K562 (cell line): ENCODE measurements around the gene FBXO36. TPM values are rescaled to one million over a fixed set of nuclear protein-coding genes. Genes with fewer than 3 reads are reported as not detected.
A peak's percentile ranks its signal among the peaks of the same experiment; 100 is the strongest.

Source experiments
- FOXK2 ChIP-seq, 2 experiments: fragments of 450-650 bp; IDR thresholded peaks in 1 of 2; conservative IDR thresholded peaks in 1 of 2; 2 replicates each; pipeline ENCODE4 v1.6.1; 2016; ENCODE audit warnings: low read depth in 2 of 2, mild to moderate bottlenecking in 1 of 2
- GABPA ChIP-seq: fragments of 200-800 bp; sonication (Bioruptor generic); conservative IDR thresholded peaks from 2 replicates; pipeline ENCODE4 v1.6.1; 2016; ENCODE audit warnings: low read depth, missing genetic modification characterization, missing compliant biosample characterization
- GATAD2A ChIP-seq: fragments of 450-650 bp; IDR thresholded peaks from 2 replicates; pipeline ENCODE4 v1.6.1; 2017
- GTF3C2 ChIP-seq: IDR thresholded peaks from 3 replicates; pipeline ENCODE4 v1.6.1; 2011; ENCODE audit warnings: borderline replicate concordance, mild to moderate bottlenecking, moderate library complexity; ENCODE audit not compliant: insufficient read length; ENCODE audit errors: extremely low read depth
- HCFC1 ChIP-seq: IDR thresholded peaks from 2 replicates; pipeline ENCODE4 v1.6.1; 2012; ENCODE audit warnings: low read depth, low read length, improper control_type of control experiment
- HLTF ChIP-seq: fragments of 450-650 bp; IDR thresholded peaks from 2 replicates; pipeline ENCODE4 v1.6.1; 2016
- PHF8 ChIP-seq: fragments of 200-600 bp; sonication (generic); IDR thresholded peaks from 2 replicates; pipeline ENCODE4 v1.6.1; 2012; ENCODE audit warnings: mixed run types, mild to moderate bottlenecking, inconsistent platforms, low read length, moderate library complexity, borderline replicate concordance
- TAF1 ChIP-seq: IDR thresholded peaks from 2 replicates; pipeline ENCODE4 v1.6.1; 2011; ENCODE audit warnings: mild to moderate bottlenecking, low read length, moderate library complexity; ENCODE audit not compliant: insufficient read depth, control insufficient read depth, severe bottlenecking; ENCODE audit errors: extremely low read depth
- VEZF1 ChIP-seq: fragments of 200-800 bp; sonication (Bioruptor generic); IDR thresholded peaks from 2 replicates; pipeline ENCODE4 v1.6.1; 2017; ENCODE audit warnings: missing genetic modification characterization, missing compliant biosample characterization
- ZNF507 ChIP-seq: conservative IDR thresholded peaks from 2 replicates; pipeline ENCODE4 v1.6.1; 2017; ENCODE audit warnings: missing genetic modification characterization, missing compliant biosample characterization
- polyA plus RNA-seq, 8 experiments: library from polyadenylated mRNA; depleted of rRNA in 4 of 8; stranded (reverse) in 5 of 8; unstranded in 3 of 8; fragments of >200 nt; fragmentation: Nextera tagmentation in 2 of 8; fragmentation: Illumina TruSeq in 1 of 8; extraction: Ambion mirVana in 2 of 8; extraction: Trizol in 1 of 8; gene quantifications; 2 replicates each; pipeline versions ENCODE4 v1.2.1 to v1.2.3, GENCODE V29; 2011 to 2014; ENCODE audit warnings: inconsistent platforms in 1 of 8, missing spikeins in 1 of 8
- total RNA-seq, 7 experiments: library from RNA; depleted of rRNA in 6 of 7; stranded (reverse); fragments of >200 nt in 6 of 7; fragmentation: Illumina TruSeq in 2 of 7; extraction: Trizol in 2 of 7; gene quantifications; 2 replicates each; pipeline versions ENCODE4 v1.2.1 to v1.2.3, GENCODE V29; 2011 to 2021; ENCODE audit warnings: low replicate concordance in 1 of 7
- TF ChIP-seq, protein P1 (sequence below): fragments of 450-650 bp; formaldehyde crosslinking; IDR thresholded peaks from 2 replicates; pipeline ENCODE4 v1.4.0; 2022; ENCODE audit warnings: missing genetic modification characterization

FBXO36 gene
- total and polyA plus RNA-seq, 9 of the 15 experiments (the other 6 are each of a cell fraction or from before 2014, with no cell fraction given), result 0.40 to 0.91 (median 0.58) TPM

GRCh38 chr2:229921101-229921891 is 1.0 kb upstream of the FBXO36 start (continued):
- TF ChIP-seq GTF3C2 (no peak), FOXK2 (conservative IDR thresholded peaks at IDR 0.05 in 1 of 2, IDR thresholded peaks at IDR 0.05 in 1 of 2; ENCODE audit: low read depth in 2 of 2) (0 out of 4 replicates have a peak, but pooled peaks of 1 of the 2 experiments have one; percentile 21), HLTF (0 out of 2 replicates have a peak, but pooled peaks have one; percentile 26), TAF1 (peak; percentile 54), PHF8 (peak; percentile 52; the same call in 1 of the 2 replicates), GABPA (peak; percentile 92), HCFC1 (peak; percentile 53; the same call in 1 of the 2 replicates), ZNF507 (tag) (no peak), GATAD2A (no peak), VEZF1 (peak; percentile 82)
- TF ChIP-seq, protein P1, sequence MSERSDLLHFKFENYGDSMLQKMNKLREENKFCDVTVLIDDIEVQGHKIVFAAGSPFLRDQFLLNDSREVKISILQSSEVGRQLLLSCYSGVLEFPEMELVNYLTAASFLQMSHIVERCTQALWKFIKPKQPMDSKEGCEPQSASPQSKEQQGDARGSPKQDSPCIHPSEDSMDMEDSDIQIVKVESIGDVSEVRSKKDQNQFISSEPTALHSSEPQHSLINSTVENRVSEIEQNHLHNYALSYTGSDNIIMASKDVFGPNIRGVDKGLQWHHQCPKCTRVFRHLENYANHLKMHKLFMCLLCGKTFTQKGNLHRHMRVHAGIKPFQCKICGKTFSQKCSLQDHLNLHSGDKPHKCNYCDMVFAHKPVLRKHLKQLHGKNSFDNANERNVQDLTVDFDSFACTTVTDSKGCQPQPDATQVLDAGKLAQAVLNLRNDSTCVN (CRISPR knock-in tag), result 0 out of 2 replicates have a peak, but pooled peaks have one; percentile 12
- TF ChIP-seq, all 486 proteins: peak for 49
